ENCODE data around the gene CCT8L2.
"Not testable (repeated sequence)": the region's sequence is repeated elsewhere in the genome, so short reads cannot be mapped to it uniquely, and the experiment has no call there.

The CCT8L2 gene

GRCh38 chr22:16603448-16603768, 10.8 kb upstream of the CCT8L2 start:
- ATAC-seq, result no peak

GRCh38 chr22:16602728-16603447, 10.3 kb upstream of the CCT8L2 start:
- ATAC-seq, result not testable (repeated sequence)

More at GRCh38 chr22:16603448-16603768, 10.8 kb upstream of the CCT8L2 start:
- TF ChIP-seq ZC3H10 (CRISPR knock-in tag; IDR thresholded peaks at IDR 0.05), result no peak
- TF ChIP-seq TSHZ2 (CRISPR knock-in tag; IDR thresholded peaks at IDR 0.05), result no peak
- TF ChIP-seq CSDC2 (CRISPR knock-in tag; IDR thresholded peaks at IDR 0.05), result no peak
- no peak for TF ChIP-seq ZNF70 (CRISPR knock-in tag; IDR thresholded peaks at IDR 0.05)
- no peak for TF ChIP-seq ZNF565 (CRISPR knock-in tag; conservative IDR thresholded peaks at IDR 0.05; ENCODE audit: low read depth)
- no peak for TF ChIP-seq TOX (CRISPR knock-in tag; IDR thresholded peaks at IDR 0.05; ENCODE audit: borderline replicate concordance)
- no peak for TF ChIP-seq SNAI2 (CRISPR knock-in tag; IDR thresholded peaks at IDR 0.05)
- TF ChIP-seq ARNTL (CRISPR knock-in tag; IDR thresholded peaks at IDR 0.05; ENCODE audit: borderline replicate concordance, low read depth), result no peak
- TF ChIP-seq POU6F1 (CRISPR knock-in tag; IDR thresholded peaks at IDR 0.05; ENCODE audit: borderline replicate concordance, low read depth), result no peak

GRCh38 chr22:16602224-16602727, 9.7 kb upstream of the CCT8L2 start:
- ATAC-seq, result not testable (repeated sequence)

- TF ChIP-seq CSRNP3 (CRISPR knock-in tag; IDR thresholded peaks at IDR 0.05) (no peak), RARB (CRISPR knock-in tag; IDR thresholded peaks at IDR 0.05) (no peak), ZNF565 (CRISPR knock-in tag; conservative IDR thresholded peaks at IDR 0.05; ENCODE audit: low read depth) (no peak), ZC3H10 (CRISPR knock-in tag; IDR thresholded peaks at IDR 0.05) (no peak), ZNF70 (CRISPR knock-in tag; IDR thresholded peaks at IDR 0.05) (no peak), TOX (CRISPR knock-in tag; IDR thresholded peaks at IDR 0.05; ENCODE audit: borderline replicate concordance) (no peak), TCF4 (CRISPR knock-in tag; IDR thresholded peaks at IDR 0.05; ENCODE audit: borderline replicate concordance) (no peak), TSHZ2 (CRISPR knock-in tag; IDR thresholded peaks at IDR 0.05) (no peak), ZFP30 (CRISPR knock-in tag; IDR thresholded peaks at IDR 0.05) (no peak)
- ATAC-seq, result no peak
Measured at GRCh38 chr22:16601437-16602223, 9.0 kb upstream of the CCT8L2 start.

- not testable (repeated sequence) for ATAC-seq
Measured at GRCh38 chr22:16600644-16601436, 8.2 kb upstream of the CCT8L2 start.

- ATAC-seq, result not testable (repeated sequence)
Measured at GRCh38 chr22:16599648-16600047, 7.0 kb upstream of the CCT8L2 start.

- ATAC-seq, result not testable (repeated sequence)
Measured at GRCh38 chr22:16595251-16595650, 2.6 kb upstream of the CCT8L2 start.
